Left ventricle myocardium inferior (tissue), 1 donor: ENCODE data around the gene PYGB. TPM values are rescaled to one million over a fixed set of nuclear protein-coding genes. Genes with fewer than 3 reads are reported as not detected.

Experiments
- DNase-seq: peaks from one replicate; pipeline ENCODE4 v3.0.0-alpha.2; 2020
- H3K27ac ChIP-seq: fragments of 200-600 bp; replicated peaks from 2 replicates; pipeline ENCODE4 v1.8.0; 2021
- H3K27me3 ChIP-seq: fragments of 200-600 bp; 2 replicates; pipeline ENCODE4 v1.8.0; 2021; ENCODE audit warnings: low read depth
- H3K36me3 ChIP-seq: fragments of 200-600 bp; 2 replicates; pipeline ENCODE4 v1.8.0; 2021
- H3K4me1 ChIP-seq: fragments of 200-600 bp; 2 replicates; pipeline ENCODE4 v1.8.0; 2021
- H3K4me3 ChIP-seq: fragments of 200-600 bp; 2 replicates; pipeline ENCODE4 v1.8.0; 2021; ENCODE audit warnings: mild to moderate bottlenecking, moderate library complexity
- H3K9me3 ChIP-seq: fragments of 200-600 bp; replicated peaks from 2 replicates; pipeline ENCODE4 v1.8.0; 2021
- CTCF ChIP-seq: fragments of 200-600 bp; IDR thresholded peaks from 2 replicates; pipeline ENCODE4 v1.8.0; 2021; ENCODE audit warnings: antibody characterized with exemption, mild to moderate bottlenecking, borderline replicate concordance
- intact Hi-C: fragments of 100-400 bp; cut with micrococcal nuclease; formaldehyde crosslinking; loops from one replicate; pipeline ENCODE4 v1.11.0; 2022
- total RNA-seq: library from RNA; stranded (reverse); fragmentation: NEBNext Ultra II Directional; extraction: Animal tissue kit (Norgen Biotek cat#: 25700); gene quantifications from one replicate; pipeline ENCODE4 v1.2.1, GENCODE V29; 2021
- donor health status: DM: no; HTN: yes; CAD: no; lungs with severe emphysema.

PYGB gene
- total RNA-seq, 1 donor from 2014 or later, result 218 TPM

GRCh38 chr20:25280051-25280573 lies 32.2 kb downstream of the PYGB start:
- H3K36me3 ChIP-seq, result peaks cover 100% of the 10 kb centered on the region
- DNase-seq, result peak; percentile 32

GRCh38 chr20:25280574-25281535 lies 33.0 kb downstream of the PYGB start:
- Histone ChIP-seq H3K27me3 (no peaks in the 10 kb centered on the region), H3K36me3 (peaks cover 100% of the 10 kb centered on the region), H3K4me1 (peaks cover 42% of the 10 kb centered on the region), H3K4me3 (no peak overlapping the region), H3K27ac (peak overlapping the region; percentile 87), H3K9me3 (no peaks in the 10 kb centered on the region)
- intact Hi-C loops, result no loop called here
- TF ChIP-seq CTCF, result no peak
- DNase-seq, result peak; percentile 13

More at GRCh38 chr20:25280051-25280573, 32.2 kb downstream of the PYGB start:
- intact Hi-C loops, result no loop called here
- Histone ChIP-seq H3K27me3 (no peaks in the 10 kb centered on the region), H3K27ac (peak overlapping the region; percentile 87), H3K4me3 (no peak overlapping the region), H3K9me3 (no peaks in the 10 kb centered on the region), H3K4me1 (peaks cover 49% of the 10 kb centered on the region)
- TF ChIP-seq CTCF, result no peak

- intact Hi-C loops, result no loop called here
- Histone ChIP-seq H3K27ac (no peak overlapping the region), H3K36me3 (peaks cover 100% of the 10 kb centered on the region), H3K4me1 (peaks cover 35% of the 10 kb centered on the region), H3K9me3 (no peaks in the 10 kb centered on the region), H3K27me3 (no peaks in the 10 kb centered on the region), H3K4me3 (no peak overlapping the region)
- TF ChIP-seq CTCF, result no peak
- DNase-seq, result peak; percentile 14
These were observed 33.7 kb downstream of the PYGB start for GRCh38 chr20:25281541-25281991.

- Histone ChIP-seq H3K36me3 (peaks cover 100% of the 10 kb centered on the region), H3K27me3 (no peaks in the 10 kb centered on the region), H3K4me3 (no peak overlapping the region), H3K9me3 (no peaks in the 10 kb centered on the region), H3K4me1 (peaks cover 28% of the 10 kb centered on the region), H3K27ac (no peak overlapping the region)
- no peak for TF ChIP-seq CTCF
- intact Hi-C loops, result no loop called here
- DNase-seq, result peak; percentile 13
These were observed 34.3 kb downstream of the PYGB start for GRCh38 chr20:25282034-25282781.

GRCh38 chr20:25282796-25283195 lies 34.9 kb downstream of the PYGB start:
- Histone ChIP-seq H3K4me1 (peaks cover 23% of the 10 kb centered on the region), H3K27me3 (no peaks in the 10 kb centered on the region), H3K27ac (no peak overlapping the region), H3K4me3 (no peak overlapping the region), H3K9me3 (no peaks in the 10 kb centered on the region), H3K36me3 (peaks cover 100% of the 10 kb centered on the region)
- no peak for DNase-seq
- intact Hi-C loops, result no loop called here
- no peak for TF ChIP-seq CTCF
